Trophoblast cell (in vitro differentiated cells and primary cell): Measurements from ENCODE around the gene PBX1.

ENCODE experiments used
- DNase-seq, 2 donors: peaks; one replicate each; pipeline ENCODE4 v3.0.0-alpha.2; 2016
- H2AFZ ChIP-seq: 2 replicates; pipeline ENCODE4 v1.6.1; 2013; ENCODE audit warnings: low read length, moderate library complexity, mild to moderate bottlenecking; ENCODE audit not compliant: insufficient read depth, poor library complexity
- H2AK5ac ChIP-seq: 2 replicates; pipeline ENCODE4 v1.6.1; 2013; ENCODE audit warnings: mild to moderate bottlenecking, low read length
- H2BK120ac ChIP-seq: 2 replicates; pipeline ENCODE4 v1.6.1; 2013; ENCODE audit warnings: low read length, mild to moderate bottlenecking, moderate library complexity; ENCODE audit not compliant: insufficient read depth, poor library complexity
- H2BK12ac ChIP-seq: 2 replicates; pipeline ENCODE4 v1.6.1; 2013; ENCODE audit warnings: mild to moderate bottlenecking, low read length, moderate library complexity
- H2BK5ac ChIP-seq: 2 replicates; pipeline ENCODE4 v1.6.1; 2013; ENCODE audit warnings: low read length, low read depth, moderate library complexity, mild to moderate bottlenecking; ENCODE audit not compliant: poor library complexity
- H3K14ac ChIP-seq: 2 replicates; pipeline ENCODE4 v1.6.1; 2013; ENCODE audit warnings: mild to moderate bottlenecking, low read length
- H3K18ac ChIP-seq: 2 replicates; pipeline ENCODE4 v1.6.1; 2013; ENCODE audit warnings: mild to moderate bottlenecking, low read length
- H3K23ac ChIP-seq: 2 replicates; pipeline ENCODE4 v1.6.1; 2013; ENCODE audit warnings: low read length
- H3K27ac ChIP-seq: 2 replicates; pipeline ENCODE4 v1.5.1; 2013; ENCODE audit warnings: low read depth, mild to moderate bottlenecking, inconsistent platforms, low read length, moderate library complexity
- H3K27me3 ChIP-seq: 2 replicates; pipeline ENCODE4 v1.6.1; 2013; ENCODE audit warnings: inconsistent platforms, mild to moderate bottlenecking, low read length, moderate library complexity; ENCODE audit not compliant: insufficient read depth
- H3K36me3 ChIP-seq, 2 experiments: 1 replicate in 1 of 2; 2 replicates in 1 of 2; pipeline ENCODE4 v1.6.1; 2013; ENCODE audit warnings: low read length in 2 of 2, mild to moderate bottlenecking in 2 of 2, moderate library complexity in 1 of 2; ENCODE audit not compliant: insufficient read depth in 2 of 2, control insufficient read depth in 1 of 2
- H3K4ac ChIP-seq: 2 replicates; pipeline ENCODE4 v1.6.1; 2013; ENCODE audit warnings: low read depth, mild to moderate bottlenecking, low read length, moderate library complexity
- H3K4me1 ChIP-seq, 2 experiments: 1 replicate in 1 of 2; 2 replicates in 1 of 2; pipeline ENCODE4 v1.6.1; 2013; ENCODE audit warnings: low read length in 2 of 2, mild to moderate bottlenecking in 2 of 2, moderate library complexity in 1 of 2; ENCODE audit not compliant: insufficient read depth in 2 of 2, control insufficient read depth in 1 of 2
- H3K4me2 ChIP-seq: 2 replicates; pipeline ENCODE4 v1.6.1; 2013; ENCODE audit warnings: inconsistent platforms, mild to moderate bottlenecking, low read length, moderate library complexity
- H3K4me3 ChIP-seq: 2 replicates; pipeline ENCODE4 v1.5.1; 2013; ENCODE audit warnings: mild to moderate bottlenecking, low read depth, low read length, inconsistent platforms
- H3K79me1 ChIP-seq: one replicate; pipeline ENCODE4 v1.6.1; 2013; ENCODE audit warnings: low read length
- H3K79me2 ChIP-seq: 2 replicates; pipeline ENCODE4 v1.6.1; 2013; ENCODE audit warnings: low read length, mild to moderate bottlenecking; ENCODE audit not compliant: control insufficient read depth, insufficient read depth, poor library complexity
- H3K9ac ChIP-seq: 2 replicates; pipeline ENCODE4 v1.6.1; 2013; ENCODE audit warnings: mild to moderate bottlenecking, low read length
- H3K9me3 ChIP-seq: 2 replicates; pipeline ENCODE4 v1.6.1; 2013; ENCODE audit warnings: low read depth, mild to moderate bottlenecking, control low read depth, inconsistent platforms, low read length; ENCODE audit not compliant: insufficient read depth
- H4K12ac ChIP-seq: 2 replicates; pipeline ENCODE4 v1.6.1; 2013; ENCODE audit warnings: low read depth, mild to moderate bottlenecking, low read length, moderate library complexity
- H4K8ac ChIP-seq: 2 replicates; pipeline ENCODE4 v1.6.1; 2013; ENCODE audit warnings: low read depth, mild to moderate bottlenecking, low read length, moderate library complexity
- H4K91ac ChIP-seq: one replicate; pipeline ENCODE4 v1.6.1; 2013; ENCODE audit warnings: low read depth, mild to moderate bottlenecking, low read length, moderate library complexity
- WGBS: extraction: QIAGEN DNeasy Blood & Tissue Kit; methylation state at CpG from one replicate; pipeline ENCODE4 v1.1.7; 2013; ENCODE audit warnings: missing lambda C conversion rate; ENCODE audit not compliant: insufficient read length, insufficient coverage; ENCODE audit errors: extremely low coverage; 5-methylcytosine and 5-hydroxymethylcytosine counted together

PBX1 gene

GRCh38 chr1:164790081-164790480 lies 231.1 kb downstream of the PBX1 start:
- peaks cover 6 to 12% of the 10 kb centered on the region in 2 experiments for H3K36me3 ChIP-seq
- H2BK12ac ChIP-seq = no peak overlapping the region
- H3K27ac ChIP-seq = no peak overlapping the region
- no peak overlapping the region for H4K12ac ChIP-seq
- no peak overlapping the region for H3K14ac ChIP-seq
- no peak overlapping the region for H3K4me2 ChIP-seq
- no peak overlapping the region for H2AK5ac ChIP-seq
- no peak overlapping the region for H4K8ac ChIP-seq
- peaks cover 11% of the 10 kb centered on the region for H3K79me2 ChIP-seq
- H3K4ac ChIP-seq = no peak overlapping the region
- H2AFZ ChIP-seq = no peak overlapping the region
- WGBS = no CpG with 5 or more reads among the region's 6 CpGs
- peaks cover 15% of the 10 kb centered on the region for H3K79me1 ChIP-seq
- H3K9ac ChIP-seq = no peak overlapping the region
- H3K4me3 ChIP-seq = no peak overlapping the region
- no peaks in the 10 kb centered on the region for H3K27me3 ChIP-seq
- H4K91ac ChIP-seq = peak overlapping the region; percentile 25
- no peak overlapping the region for H2BK5ac ChIP-seq
- DNase-seq = no peak
- H3K18ac ChIP-seq = no peak overlapping the region
- peaks cover 11 to 17% of the 10 kb centered on the region in 2 experiments for H3K4me1 ChIP-seq
- no peak overlapping the region for H2BK120ac ChIP-seq
- no peak overlapping the region for H3K23ac ChIP-seq
- no peaks in the 10 kb centered on the region for H3K9me3 ChIP-seq

- no peak overlapping the region for H3K23ac ChIP-seq
- H4K91ac ChIP-seq = no peak overlapping the region
- peaks cover 3 to 5% of the 10 kb centered on the region in 2 experiments for H3K4me1 ChIP-seq
- H3K18ac ChIP-seq = peak overlapping the region; percentile 29
- H2BK5ac ChIP-seq = no peak overlapping the region
- H3K4me2 ChIP-seq = no peak overlapping the region
- DNase-seq = no peak
- H3K27me3 ChIP-seq = no peaks in the 10 kb centered on the region
- H3K4me3 ChIP-seq = no peak overlapping the region
- no peaks in the 10 kb centered on the region for H3K79me1 ChIP-seq
- H2BK12ac ChIP-seq = no peak overlapping the region
- no peak overlapping the region for H2AFZ ChIP-seq
- no peak overlapping the region for H3K27ac ChIP-seq
- no peak overlapping the region for H3K4ac ChIP-seq
- H2AK5ac ChIP-seq = no peak overlapping the region
- H4K8ac ChIP-seq = no peak overlapping the region
- WGBS = no CpG with 5 or more reads among the region's 21 CpGs
- peaks cover 6% of the 10 kb centered on the region for H3K79me2 ChIP-seq
- no peak overlapping the region for H2BK120ac ChIP-seq
- peaks cover 9 to 12% of the 10 kb centered on the region in 2 experiments for H3K36me3 ChIP-seq
- H4K12ac ChIP-seq = no peak overlapping the region
- no peak overlapping the region for H3K9ac ChIP-seq
- H3K9me3 ChIP-seq = no peaks in the 10 kb centered on the region
- H3K14ac ChIP-seq = no peak overlapping the region
Measured at GRCh38 chr1:164792410-164793004, 233.5 kb downstream of the PBX1 start.

GRCh38 chr1:164794356-164794755 lies 235.4 kb downstream of the PBX1 start:
- peaks cover 12 to 15% of the 10 kb centered on the region in 2 experiments for H3K36me3 ChIP-seq
- H3K18ac ChIP-seq = no peak overlapping the region
- no peaks in the 10 kb centered on the region for H3K79me1 ChIP-seq
- no peak overlapping the region for H3K9ac ChIP-seq
- peaks cover 0 to 5% of the 10 kb centered on the region in 2 experiments for H3K4me1 ChIP-seq
- H3K27ac ChIP-seq = no peak overlapping the region
- no peak overlapping the region for H4K91ac ChIP-seq
- H3K14ac ChIP-seq = no peak overlapping the region
- H2AK5ac ChIP-seq = no peak overlapping the region
- H3K4me3 ChIP-seq = no peak overlapping the region
- no peak overlapping the region for H2BK5ac ChIP-seq
- no peak overlapping the region for H2BK120ac ChIP-seq
- H4K12ac ChIP-seq = no peak overlapping the region
- H3K4me2 ChIP-seq = no peak overlapping the region
- no peak overlapping the region for H2AFZ ChIP-seq
- H3K4ac ChIP-seq = no peak overlapping the region
- H3K79me2 ChIP-seq = peaks cover 6% of the 10 kb centered on the region
- WGBS = no CpG with 5 or more reads among the region's 2 CpGs
- H3K23ac ChIP-seq = no peak overlapping the region
- no peaks in the 10 kb centered on the region for H3K27me3 ChIP-seq
- DNase-seq = no peak
- no peaks in the 10 kb centered on the region for H3K9me3 ChIP-seq
- H4K8ac ChIP-seq = no peak overlapping the region
- H2BK12ac ChIP-seq = no peak overlapping the region

DNA sequence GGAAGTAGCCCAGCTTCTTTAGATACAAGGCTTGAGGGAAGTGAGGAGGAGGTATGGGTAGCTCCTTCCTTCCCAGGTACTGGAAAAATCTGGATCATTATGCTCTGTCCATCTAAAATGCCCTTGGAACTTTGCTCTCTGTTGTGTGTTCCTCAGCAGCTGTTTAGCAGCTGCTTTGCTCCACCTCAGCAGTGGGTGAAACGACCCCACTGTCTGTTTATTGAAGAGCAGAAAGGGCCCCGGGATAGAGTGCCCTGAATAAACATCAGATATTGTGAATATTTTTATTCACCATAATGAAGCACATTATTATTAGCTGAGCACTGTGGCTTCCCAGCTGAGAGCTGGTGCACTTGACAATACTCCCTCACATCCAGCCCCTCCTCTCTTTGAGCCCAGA lies 237.9 kb downstream of the PBX1 start:
- H3K79me2 ChIP-seq = no peaks in the 10 kb centered on the region
- H3K4me2 ChIP-seq = no peak overlapping the region
- H3K36me3 ChIP-seq = peaks cover 20 to 30% of the 10 kb centered on the region in 2 experiments
- H2BK120ac ChIP-seq = no peak overlapping the region
- no peaks in the 10 kb centered on the region for H3K9me3 ChIP-seq
- no peak overlapping the region for H4K12ac ChIP-seq
- H3K4me3 ChIP-seq = no peak overlapping the region
- no peaks in the 10 kb centered on the region for H3K27me3 ChIP-seq
- no peak overlapping the region for H2AFZ ChIP-seq
- no peak overlapping the region for H4K91ac ChIP-seq
- WGBS = no CpG with 5 or more reads among the region's 2 CpGs
- no peak overlapping the region for H3K14ac ChIP-seq
- no peak overlapping the region for H4K8ac ChIP-seq
- DNase-seq = no peak
- H3K27ac ChIP-seq = no peak overlapping the region
- no peak overlapping the region for H2AK5ac ChIP-seq
- H3K9ac ChIP-seq = no peak overlapping the region
- H2BK5ac ChIP-seq = no peak overlapping the region
- no peak overlapping the region for H3K23ac ChIP-seq
- no peak overlapping the region for H2BK12ac ChIP-seq
- no peak overlapping the region for H3K18ac ChIP-seq
- H3K4me1 ChIP-seq = peaks cover 0 to 5% of the 10 kb centered on the region in 2 experiments
- H3K79me1 ChIP-seq = no peaks in the 10 kb centered on the region
- H3K4ac ChIP-seq = no peak overlapping the region
